NCI-H345 treated with DMSO at 0.1 percent for 48 hours (cell line): ENCODE data around the gene ALDH4A1.

Experiments used
- DNase-seq: peaks from one replicate; lab custom pipeline; 2025; ENCODE audit not compliant: unreplicated experiment; lab: John Stamatoyannopoulos, UW

ALDH4A1 gene

DNA sequence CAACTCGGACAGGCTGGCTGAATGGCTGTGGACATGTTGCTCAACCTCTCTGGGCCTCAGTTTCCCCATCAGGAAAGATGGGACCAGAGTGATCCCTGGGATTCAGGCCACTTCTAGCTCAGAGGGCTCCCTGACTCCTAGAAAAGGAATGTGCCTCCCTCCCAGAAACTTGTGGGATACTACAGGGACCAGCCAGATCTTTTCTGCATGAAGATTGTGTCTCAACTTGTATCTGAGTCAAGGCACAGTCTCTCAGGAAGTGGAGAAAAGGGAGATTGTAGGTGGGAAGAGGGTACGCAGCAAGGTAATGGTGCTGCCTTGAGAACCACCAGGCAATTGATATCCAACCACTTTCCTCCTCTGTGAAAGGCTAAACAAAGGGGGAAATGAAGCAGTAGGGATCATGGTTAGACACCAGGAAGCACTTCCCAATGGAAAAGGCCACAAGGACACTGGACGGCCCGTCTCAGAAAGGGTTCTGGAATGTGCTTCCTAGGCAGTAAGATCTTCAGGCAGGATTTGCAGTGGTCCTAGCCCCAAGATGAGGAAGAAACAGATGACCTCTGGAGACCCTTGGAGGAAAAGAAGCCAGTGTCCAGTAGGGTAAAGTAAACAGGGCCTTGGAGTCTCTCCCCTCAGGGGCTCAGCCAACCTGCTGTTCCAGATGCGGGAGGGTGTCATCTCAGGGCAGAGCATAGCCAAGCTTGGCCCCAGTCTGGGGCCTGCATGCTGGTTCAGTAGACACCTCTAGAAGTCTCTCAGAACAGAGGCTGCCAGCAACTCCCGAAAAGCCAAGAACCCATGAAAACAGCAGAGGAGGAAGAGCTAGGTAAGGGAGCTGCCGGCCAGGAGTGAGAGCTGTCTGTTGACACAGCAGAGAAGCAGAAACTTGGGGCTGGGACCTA lies 37.3 kb upstream of the ALDH4A1 start:
- DNase-seq, result no peak

DNA sequence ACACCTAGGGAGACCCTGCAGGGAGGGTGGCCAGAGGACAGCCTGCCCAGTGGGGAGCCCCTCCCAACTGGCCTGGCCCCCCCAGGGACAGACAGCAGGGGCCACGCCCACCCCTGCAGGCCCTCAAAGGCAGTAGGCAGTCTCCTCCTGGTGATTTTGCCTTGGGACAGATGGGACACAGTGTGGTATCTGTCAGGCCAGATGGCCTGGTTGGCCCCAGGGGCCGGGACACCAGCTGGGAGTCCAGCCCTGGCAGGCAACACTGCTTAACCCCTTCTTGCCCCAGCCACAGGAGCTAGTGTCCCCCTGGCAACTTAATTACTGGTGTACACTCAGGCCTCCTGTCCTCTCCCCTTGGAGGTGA lies 36.3 kb upstream of the ALDH4A1 start:
- no peak for DNase-seq

GRCh38 chr1:18938008-18938706 lies 35.8 kb upstream of the ALDH4A1 start:
- no peak for DNase-seq

- DNase-seq, result no peak
These were observed 35.2 kb upstream of the ALDH4A1 start for GRCh38 chr1:18937539-18937938.

GRCh38 chr1:18936814-18937481 lies 34.6 kb upstream of the ALDH4A1 start:
- DNase-seq, result no peak

- no peak for DNase-seq
These were observed 34.1 kb upstream of the ALDH4A1 start for GRCh38 chr1:18936471-18936813.

DNA sequence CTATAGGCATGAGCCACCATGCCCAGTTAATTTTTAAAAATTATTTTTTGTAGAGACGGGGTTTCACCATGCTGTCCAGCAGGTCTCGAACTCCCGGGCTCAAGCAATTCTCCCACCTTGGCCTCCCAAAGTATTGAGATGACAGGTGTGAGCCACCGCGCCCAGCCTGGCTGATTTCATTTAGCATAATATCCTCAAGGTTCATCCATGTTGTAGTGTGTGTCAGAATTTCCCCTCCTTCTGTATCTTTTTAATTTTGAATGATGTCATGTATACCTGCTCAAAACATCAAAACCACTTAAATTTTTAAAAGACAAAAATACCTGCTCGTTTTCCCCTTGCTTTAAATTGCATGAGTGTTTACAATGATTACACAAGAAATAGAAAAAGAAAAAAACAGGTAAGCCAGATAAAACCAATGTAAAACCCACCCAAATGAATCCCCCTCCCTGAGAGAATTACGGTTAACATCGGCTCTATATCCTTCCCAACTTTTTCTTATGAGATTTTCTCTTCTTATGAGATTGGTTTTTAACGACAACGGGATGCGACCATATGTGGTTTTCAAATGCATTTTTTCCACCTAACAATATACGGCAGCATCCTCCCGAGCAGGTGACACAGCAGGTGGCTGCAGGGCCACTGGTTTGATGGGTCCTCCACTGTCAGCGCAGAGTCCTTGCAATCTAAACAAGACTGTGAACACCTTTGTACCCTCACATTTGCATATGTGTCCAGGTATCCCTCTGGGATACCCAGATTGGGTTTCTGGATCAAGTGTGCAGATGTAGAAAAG lies 32.0 kb upstream of the ALDH4A1 start:
- DNase-seq, result peak; percentile 76

GRCh38 chr1:18932879-18933278 lies 30.5 kb upstream of the ALDH4A1 start:
- no peak for DNase-seq

DNA sequence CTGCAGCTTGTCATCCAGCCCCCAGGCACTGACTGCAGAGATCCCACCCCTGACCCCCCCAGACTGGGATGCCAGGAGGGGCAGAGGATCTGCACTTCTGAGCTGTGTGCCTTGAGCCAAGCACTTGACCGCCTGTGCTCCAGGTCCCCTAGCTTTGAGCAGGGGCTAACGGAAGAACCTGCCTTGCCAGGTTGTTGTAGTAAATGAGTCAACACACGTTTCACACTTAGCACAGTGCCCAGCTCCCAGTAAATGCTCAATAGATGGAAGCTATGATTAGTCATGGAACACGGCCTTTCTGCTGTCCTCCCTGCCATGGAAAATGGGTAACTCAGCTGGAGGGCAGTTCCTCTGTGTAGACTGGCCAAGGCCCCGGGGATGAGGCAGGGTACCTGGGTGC lies 30.0 kb upstream of the ALDH4A1 start:
- DNase-seq, result no peak

GRCh38 chr1:18931730-18932129 lies 29.4 kb upstream of the ALDH4A1 start:
- no peak for DNase-seq

DNA sequence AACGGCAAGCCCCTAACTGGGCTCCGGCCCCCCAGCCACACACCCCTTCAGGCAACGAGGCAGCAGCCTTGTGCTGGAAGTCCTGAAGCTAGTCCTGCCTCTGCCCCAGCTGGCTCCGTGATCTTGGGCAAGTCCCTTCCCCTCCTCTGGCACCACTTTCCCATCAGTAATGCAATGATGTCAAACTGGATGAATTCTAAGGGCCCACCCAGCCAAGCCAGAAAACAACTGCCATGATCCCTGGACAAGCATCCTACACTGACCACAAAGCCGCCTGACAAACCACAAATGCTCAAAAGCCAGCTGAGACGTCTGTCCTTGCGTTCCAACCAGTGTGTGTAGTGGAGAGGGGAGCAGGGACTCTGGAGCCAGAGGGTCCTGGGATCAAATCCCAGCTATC lies 27.3 kb upstream of the ALDH4A1 start:
- DNase-seq, result no peak

DNA sequence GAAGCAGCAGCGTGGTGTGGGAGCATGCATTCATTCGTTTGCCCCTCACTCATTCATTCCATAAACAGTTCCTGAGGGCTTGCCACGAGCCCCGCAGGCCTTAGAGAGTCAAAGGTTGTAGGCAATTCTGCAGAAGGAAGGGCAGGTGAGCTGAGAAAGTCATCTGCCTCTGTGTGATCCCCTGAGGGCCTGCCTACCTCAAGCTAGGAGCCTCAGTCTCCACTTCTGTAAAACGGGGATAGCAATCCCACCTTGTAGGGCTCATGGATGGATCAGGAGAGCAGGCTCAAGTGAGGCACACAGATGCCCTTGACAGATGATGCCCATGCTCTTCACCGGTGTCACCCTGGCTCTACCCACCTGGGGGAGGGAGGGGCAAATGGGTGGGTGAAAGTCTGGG lies 26.6 kb upstream of the ALDH4A1 start:
- no peak for DNase-seq

- no peak for DNase-seq
These were observed 26.1 kb upstream of the ALDH4A1 start for GRCh38 chr1:18928406-18928805.

DNA sequence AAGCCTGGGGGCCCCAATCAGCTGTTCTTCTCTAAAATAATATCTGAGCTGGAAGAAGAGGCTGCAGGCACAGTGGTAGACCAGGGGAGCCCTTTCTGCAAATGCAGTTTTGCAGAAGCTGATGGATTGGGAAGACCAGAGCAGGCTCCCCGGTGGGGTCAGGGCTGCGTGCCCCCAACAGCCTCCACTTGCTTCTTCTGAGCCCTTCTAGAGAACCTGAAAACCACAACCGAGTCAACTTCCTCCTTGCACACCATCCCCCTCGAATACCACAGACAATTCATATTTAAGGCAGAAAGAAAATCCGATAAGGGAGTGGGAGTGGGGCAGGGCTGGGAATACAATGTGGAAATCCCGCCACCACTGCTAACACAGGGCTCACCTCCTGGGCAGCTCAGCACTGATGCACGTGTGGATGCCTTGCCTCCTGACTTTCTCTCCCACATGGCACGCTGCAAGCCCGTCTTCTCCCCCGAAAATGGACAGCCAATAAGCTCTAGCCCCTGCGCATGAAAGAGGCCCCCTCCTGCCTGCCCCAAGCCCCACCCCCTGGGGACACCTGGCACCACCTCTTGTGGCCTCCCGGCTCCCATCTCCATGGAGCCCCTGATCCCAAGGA lies 25.4 kb upstream of the ALDH4A1 start:
- DNase-seq, result no peak

DNA sequence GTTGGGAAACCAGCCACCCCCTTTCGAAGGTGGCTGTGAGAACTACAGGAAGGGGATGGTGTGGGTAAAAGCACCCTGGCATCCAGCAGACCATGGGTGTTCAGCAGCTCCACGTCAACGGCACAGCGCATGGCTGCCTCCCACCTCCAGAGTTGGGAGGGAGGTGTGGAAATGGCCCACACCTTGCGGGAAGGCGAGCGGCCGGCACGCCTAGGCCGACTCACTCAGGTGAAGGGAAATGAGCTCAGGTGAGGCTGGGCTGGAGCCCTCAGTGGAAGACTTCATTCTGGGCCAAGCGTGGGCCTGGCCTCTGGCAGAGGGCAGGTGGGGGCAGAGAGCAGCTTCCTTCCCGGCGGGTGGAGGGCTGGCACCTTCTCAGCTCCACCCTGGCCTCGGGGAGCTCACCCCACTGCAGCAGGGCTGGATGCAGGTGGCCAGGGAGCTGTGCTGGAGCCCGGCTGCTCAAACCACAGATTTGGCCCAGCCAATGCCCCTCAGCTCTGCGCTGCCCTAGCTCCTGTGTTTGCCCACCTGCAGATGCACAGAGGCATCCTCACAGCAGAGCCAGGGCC lies 24.8 kb upstream of the ALDH4A1 start:
- DNase-seq, result no peak

DNA sequence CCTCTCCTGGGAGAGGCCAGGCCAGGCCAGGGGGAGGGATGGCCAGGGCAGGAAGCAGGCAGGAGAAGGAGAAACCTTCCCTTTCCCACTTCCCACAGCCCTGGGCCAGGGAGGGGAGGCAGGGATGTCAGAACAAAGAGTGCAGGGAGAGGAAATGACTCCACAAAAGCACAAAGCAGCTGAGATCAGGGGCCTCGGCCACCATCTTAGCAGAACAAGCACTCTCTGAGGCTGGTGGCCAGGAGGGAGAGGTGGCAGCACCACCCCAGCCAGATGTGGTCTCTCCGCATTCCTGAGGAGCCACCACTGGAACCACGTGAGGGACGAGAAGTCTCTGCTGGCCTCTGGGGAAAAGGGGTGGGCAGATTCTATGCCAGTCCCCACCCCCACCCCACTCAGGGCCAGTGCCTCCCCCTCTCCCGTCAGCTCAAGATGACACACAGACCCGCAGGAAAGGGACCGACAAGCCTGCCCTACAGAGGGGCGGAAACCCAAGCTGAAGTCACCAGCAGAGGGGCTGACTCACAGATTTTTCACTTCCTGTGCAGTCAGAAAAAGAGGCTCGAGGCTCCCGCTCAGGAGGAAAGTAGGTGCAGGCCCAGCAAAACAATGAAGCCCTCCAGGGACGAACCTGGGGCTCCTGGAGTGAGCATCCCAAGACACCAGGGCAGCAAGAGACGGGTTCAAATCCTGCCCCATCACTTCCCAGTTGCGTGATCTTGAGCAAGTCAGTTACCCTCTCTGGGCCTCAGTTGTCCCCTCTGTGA lies 24.1 kb upstream of the ALDH4A1 start:
- DNase-seq, result no peak

- no peak for DNase-seq
These were observed 22.9 kb upstream of the ALDH4A1 start for GRCh38 chr1:18925279-18925678.

GRCh38 chr1:18924221-18924691 lies 21.9 kb upstream of the ALDH4A1 start:
- peak; percentile 36 for DNase-seq

GRCh38 chr1:18923756-18924211 lies 21.4 kb upstream of the ALDH4A1 start:
- peak; percentile 36 for DNase-seq
